Neutrophil (primary cell): ENCODE measurements around the gene HELZ2.

Experiments used
- H3K27ac ChIP-seq: fragments of 200-600 bp; sonication (generic); 2 replicates; pipeline ENCODE4 v1.5.1; 2016; ENCODE audit warnings: mild to moderate bottlenecking, moderate library complexity
- H3K27me3 ChIP-seq: fragments of 200-600 bp; sonication (generic); 2 replicates; pipeline ENCODE4 v1.6.0; 2016; ENCODE audit warnings: mild to moderate bottlenecking
- H3K36me3 ChIP-seq: fragments of 200-600 bp; sonication (generic); 2 replicates; pipeline ENCODE4 v1.5.1; 2017
- H3K4me1 ChIP-seq, 2 experiments: fragments of 200-600 bp in 1 of 2; sonication (generic) in 1 of 2; 1 replicate in 1 of 2; 2 replicates in 1 of 2; pipeline versions ENCODE4 v1.5.1 to v1.6.1; 2013 to 2016; ENCODE audit warnings: low read depth in 1 of 2, low read length in 1 of 2, mild to moderate bottlenecking in 1 of 2, moderate library complexity in 1 of 2; ENCODE audit not compliant: control insufficient read depth in 1 of 2, insufficient read depth in 1 of 2
- H3K4me3 ChIP-seq, 2 experiments: fragments of 200-600 bp in 1 of 2; sonication (generic) in 1 of 2; 1 replicate in 1 of 2; 2 replicates in 1 of 2; pipeline ENCODE4 v1.5.1; 2013 to 2016; ENCODE audit warnings: low read depth in 1 of 2, low read length in 1 of 2, mild to moderate bottlenecking in 1 of 2, moderate library complexity in 1 of 2
- H3K9me3 ChIP-seq: fragments of 200-600 bp; sonication (generic); 2 replicates; pipeline ENCODE4 v1.5.1; 2016
- TF ChIP-seq, protein P1 (sequence below): fragments of 200-600 bp; sonication (generic); IDR thresholded peaks from 2 replicates; pipeline ENCODE4 v1.5.1; 2016; ENCODE audit warnings: antibody characterized with exemption

HELZ2 gene

DNA sequence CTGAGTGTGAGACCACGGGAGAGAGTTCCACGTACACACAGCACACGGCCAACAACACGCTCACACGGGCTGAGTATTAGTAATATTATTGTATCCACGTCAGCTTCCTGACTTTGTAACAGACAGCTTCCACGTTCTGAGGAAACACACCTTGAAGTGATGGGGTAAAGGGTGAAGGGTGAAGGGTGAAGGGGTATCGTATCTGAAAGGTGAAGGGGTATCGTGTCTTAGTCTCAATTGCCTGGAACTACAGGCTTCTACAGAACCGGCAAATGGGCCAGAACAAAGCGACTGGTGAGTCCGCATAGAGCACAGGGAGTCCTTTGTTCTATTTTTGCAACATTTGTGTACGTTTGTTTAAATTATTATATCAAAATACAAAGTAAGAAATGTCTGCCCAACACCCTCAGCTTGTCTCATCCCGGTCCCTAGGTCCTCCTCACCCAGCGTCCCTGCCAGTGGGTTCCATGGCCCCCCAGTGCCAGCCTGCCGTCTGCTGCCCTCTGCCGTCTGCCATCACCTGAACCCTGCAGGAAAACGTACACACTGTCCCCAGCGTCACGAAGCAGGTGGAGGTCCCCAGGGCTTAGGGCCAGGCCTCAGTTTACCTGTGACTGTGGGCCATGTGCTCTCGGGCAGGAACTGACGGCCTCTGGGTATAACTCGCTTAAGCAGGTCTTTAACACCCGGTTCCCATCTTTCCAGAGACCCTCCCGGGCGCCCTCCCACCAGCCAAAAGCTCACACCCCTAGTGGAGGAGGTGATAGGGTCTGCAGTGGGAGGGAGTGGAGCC lies 4.4 kb upstream of the HELZ2 start:
- TF ChIP-seq, protein P1, sequence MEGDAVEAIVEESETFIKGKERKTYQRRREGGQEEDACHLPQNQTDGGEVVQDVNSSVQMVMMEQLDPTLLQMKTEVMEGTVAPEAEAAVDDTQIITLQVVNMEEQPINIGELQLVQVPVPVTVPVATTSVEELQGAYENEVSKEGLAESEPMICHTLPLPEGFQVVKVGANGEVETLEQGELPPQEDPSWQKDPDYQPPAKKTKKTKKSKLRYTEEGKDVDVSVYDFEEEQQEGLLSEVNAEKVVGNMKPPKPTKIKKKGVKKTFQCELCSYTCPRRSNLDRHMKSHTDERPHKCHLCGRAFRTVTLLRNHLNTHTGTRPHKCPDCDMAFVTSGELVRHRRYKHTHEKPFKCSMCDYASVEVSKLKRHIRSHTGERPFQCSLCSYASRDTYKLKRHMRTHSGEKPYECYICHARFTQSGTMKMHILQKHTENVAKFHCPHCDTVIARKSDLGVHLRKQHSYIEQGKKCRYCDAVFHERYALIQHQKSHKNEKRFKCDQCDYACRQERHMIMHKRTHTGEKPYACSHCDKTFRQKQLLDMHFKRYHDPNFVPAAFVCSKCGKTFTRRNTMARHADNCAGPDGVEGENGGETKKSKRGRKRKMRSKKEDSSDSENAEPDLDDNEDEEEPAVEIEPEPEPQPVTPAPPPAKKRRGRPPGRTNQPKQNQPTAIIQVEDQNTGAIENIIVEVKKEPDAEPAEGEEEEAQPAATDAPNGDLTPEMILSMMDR, result no peak
- peaks cover 13 to 44% of the 10 kb centered on the region in 2 experiments for H3K4me1 ChIP-seq
- peak overlapping the region; percentile 85 for H3K27ac ChIP-seq
- H3K36me3 ChIP-seq, result no peaks in the 10 kb centered on the region
- no peaks in the 10 kb centered on the region for H3K9me3 ChIP-seq
- H3K27me3 ChIP-seq, result peaks cover 44% of the 10 kb centered on the region
- H3K4me3 ChIP-seq, result no peak overlapping the region

DNA sequence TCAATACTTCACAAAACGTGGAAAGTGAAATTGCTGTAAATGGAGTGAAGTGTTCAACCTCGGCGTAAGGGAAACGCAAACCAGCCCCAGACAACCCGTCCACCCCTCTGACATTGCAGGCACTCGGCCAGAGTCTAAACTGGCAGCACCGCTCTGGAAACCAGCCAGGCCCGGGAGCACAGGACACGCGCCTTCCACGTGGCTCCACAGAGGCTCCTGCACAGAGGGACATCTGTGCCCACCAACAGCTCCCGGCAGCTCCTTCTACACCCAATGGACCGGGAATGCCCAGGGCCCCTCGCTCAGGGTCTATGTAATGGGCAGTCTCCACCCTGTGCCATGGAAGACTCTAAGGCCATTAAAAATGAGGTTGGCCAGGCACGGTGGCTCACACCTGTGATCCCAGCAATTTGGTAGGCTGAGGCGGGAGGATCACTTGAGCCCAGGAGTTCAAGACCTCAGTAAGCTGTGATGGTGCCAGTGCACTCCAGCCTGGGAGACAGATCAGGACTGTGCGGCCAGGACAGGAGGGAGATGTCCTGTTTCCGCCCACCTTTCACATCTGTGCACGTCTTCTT lies 3.4 kb upstream of the HELZ2 start:
- Histone ChIP-seq H3K4me3 (no peak overlapping the region), H3K27me3 (peaks cover 45% of the 10 kb centered on the region), H3K4me1 (peaks cover 22 to 54% of the 10 kb centered on the region in 2 experiments), H3K27ac (peak overlapping the region; percentile 85), H3K36me3 (peaks cover 7% of the 10 kb centered on the region), H3K9me3 (no peaks in the 10 kb centered on the region)
- TF ChIP-seq, protein P1, result no peak

DNA sequence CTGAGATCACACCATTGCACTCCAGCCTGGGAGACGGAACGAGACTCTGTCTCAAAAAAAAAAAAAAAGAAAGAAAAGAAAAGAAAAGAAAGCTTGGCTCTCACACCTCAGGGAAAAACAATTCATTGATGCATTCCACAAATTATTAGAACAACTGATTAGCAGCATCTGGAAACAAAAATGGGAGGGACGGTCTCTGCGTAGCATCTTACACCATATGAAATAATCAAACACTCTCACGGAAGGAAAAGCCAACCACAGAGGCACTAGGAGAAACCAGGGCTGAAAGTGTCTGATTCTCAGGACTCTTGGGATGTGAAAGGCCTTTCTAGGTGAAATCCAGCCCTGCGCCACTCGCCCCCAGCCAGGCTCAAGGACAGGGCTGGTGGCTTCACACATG lies 2.3 kb upstream of the HELZ2 start:
- peaks cover 22 to 59% of the 10 kb centered on the region in 2 experiments for H3K4me1 ChIP-seq
- H3K27me3 ChIP-seq, result peaks cover 48% of the 10 kb centered on the region
- peaks cover 14% of the 10 kb centered on the region for H3K36me3 ChIP-seq
- H3K4me3 ChIP-seq, result no peak overlapping the region
- no peaks in the 10 kb centered on the region for H3K9me3 ChIP-seq
- TF ChIP-seq, protein P1, result no peak
- no peak overlapping the region for H3K27ac ChIP-seq

DNA sequence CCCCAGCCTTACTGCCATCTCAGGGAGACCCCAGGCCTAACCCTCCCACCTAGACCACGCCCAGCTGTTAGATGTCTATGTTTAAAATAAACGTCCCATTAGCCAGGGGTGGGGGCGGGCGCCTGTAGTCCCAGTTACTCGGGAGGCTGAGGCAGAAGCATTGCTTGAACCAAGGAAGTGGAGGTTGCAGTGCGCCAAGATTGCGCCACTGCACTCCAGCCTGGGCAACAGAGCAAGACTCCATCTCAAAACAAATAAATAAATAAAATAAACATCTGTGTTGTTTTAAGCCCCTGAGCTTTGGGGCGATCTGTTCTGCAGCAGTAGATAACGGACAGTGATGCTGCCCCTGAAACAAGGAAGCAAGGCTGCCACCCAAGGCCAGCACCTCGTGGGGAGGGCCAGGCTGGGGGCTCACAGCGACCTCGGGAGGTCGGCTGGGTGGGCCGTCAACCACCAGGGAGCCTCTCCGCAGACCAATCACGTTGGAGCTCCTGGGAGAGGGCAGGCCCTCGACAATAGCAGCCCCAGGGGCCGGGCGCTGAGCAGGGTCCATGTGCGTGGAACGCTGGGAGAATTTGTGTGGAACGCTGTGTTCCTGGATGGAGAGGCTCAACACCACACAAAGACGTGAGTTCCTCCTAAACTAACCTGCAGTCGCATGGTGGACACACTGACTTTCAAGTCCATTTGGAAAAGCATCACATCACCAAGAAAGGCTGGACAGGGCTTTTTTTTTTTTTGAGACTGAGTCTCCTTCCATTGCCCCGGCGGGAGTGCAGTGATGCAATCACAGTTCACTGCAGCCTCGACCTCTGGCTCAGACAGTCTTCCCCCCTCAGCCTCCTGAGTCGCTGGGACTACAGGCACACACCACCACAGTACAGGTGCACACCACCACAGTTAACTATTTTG lies 1.0 kb upstream of the HELZ2 start:
- Histone ChIP-seq H3K27me3 (peaks cover 42% of the 10 kb centered on the region), H3K36me3 (peaks cover 22% of the 10 kb centered on the region), H3K4me1 (peaks cover 25 to 59% of the 10 kb centered on the region in 2 experiments), H3K4me3 (peak overlapping the region; percentile 74 to 82), H3K27ac (peak overlapping the region; percentile 90), H3K9me3 (no peaks in the 10 kb centered on the region)
- TF ChIP-seq, protein P1, result no peak

DNA sequence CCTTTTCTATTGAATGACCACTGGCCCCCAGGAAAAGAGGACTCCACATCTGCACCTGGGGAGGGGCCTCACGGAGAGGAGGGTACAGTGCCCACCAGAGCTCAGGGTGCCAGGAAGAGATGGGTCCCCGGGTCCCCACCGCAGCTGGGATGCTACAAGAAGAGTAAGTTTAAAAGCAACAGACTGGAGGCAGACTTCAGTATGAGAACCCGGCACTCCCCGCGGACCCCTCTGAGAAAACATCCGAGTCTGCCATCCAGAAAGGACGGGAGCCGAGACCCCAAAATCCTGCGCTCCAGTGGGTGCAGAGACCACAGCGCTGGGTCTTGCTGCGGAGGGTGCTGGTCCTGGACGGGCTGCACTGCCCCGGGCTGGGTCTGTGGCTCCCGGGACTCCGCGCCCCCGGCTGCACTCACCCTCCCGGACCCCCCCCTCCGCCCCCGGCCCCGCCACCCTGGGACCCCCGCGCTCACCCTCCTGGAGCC lies 350 bp downstream of the HELZ2 start:
- peaks cover 28% of the 10 kb centered on the region for H3K27me3 ChIP-seq
- peak overlapping the region; percentile 90 for H3K27ac ChIP-seq
- peak overlapping the region; percentile 82 to 94 for H3K4me3 ChIP-seq
- H3K4me1 ChIP-seq, result peaks cover 39 to 67% of the 10 kb centered on the region in 2 experiments
- no peaks in the 10 kb centered on the region for H3K9me3 ChIP-seq
- TF ChIP-seq, protein P1, result no peak
- peaks cover 35% of the 10 kb centered on the region for H3K36me3 ChIP-seq
